CD4-positive, alpha-beta T cell treated with Interleukin-21 for 1 hour (primary cell): Measurements from ENCODE around the gene LMO4.

Source experiments
- DNase-seq: peaks from one replicate; pipeline ENCODE4 v3.0.0-alpha.2; 2020

The LMO4 gene, protein sequence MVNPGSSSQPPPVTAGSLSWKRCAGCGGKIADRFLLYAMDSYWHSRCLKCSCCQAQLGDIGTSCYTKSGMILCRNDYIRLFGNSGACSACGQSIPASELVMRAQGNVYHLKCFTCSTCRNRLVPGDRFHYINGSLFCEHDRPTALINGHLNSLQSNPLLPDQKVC

DNA sequence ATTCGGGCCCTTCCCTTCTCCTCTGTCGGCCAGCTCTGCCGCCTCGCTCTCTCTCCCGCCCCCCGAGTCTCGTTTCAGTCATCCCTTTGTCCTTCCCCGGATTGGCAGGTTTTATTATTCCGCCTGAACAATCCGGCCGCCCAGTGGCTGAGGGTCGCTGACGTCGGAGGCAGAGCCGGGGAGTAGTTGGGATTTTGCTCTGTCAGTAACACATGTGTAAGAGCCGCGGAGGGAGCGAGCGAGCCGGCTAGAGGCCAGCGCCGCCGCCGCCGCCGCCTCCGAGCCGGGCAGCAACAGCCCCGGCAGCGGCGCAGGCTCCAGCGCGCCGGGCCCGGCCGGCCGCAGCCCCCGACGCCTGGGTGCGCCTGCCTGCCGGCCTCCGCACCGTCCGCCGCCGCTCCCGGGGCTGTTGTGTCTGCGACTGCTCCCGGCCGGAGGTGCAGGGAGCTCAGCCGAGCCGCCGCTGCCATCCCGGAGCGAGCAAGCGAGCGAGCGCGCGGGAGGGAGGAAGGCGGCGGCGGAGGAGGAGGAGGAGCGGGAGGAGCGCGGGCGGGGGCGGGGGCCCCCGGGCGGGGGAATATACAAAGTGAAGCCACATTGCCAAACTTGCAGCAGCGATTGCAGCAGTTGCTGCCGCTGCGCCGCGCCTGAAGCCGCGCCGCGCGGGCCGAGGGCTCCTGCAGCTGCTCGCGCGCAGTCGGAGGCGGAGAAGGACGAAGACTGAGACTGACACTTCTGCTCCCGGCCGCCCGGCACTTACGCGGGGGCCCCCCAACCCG is at the start of gene LMO4:
Gene LMO4 (plus strand): TSS at position 609 of the 779 bp plus-strand sequence. CDS start 3,136 bp downstream, outside the sequence.
- peak; percentile 91 for DNase-seq

DNA sequence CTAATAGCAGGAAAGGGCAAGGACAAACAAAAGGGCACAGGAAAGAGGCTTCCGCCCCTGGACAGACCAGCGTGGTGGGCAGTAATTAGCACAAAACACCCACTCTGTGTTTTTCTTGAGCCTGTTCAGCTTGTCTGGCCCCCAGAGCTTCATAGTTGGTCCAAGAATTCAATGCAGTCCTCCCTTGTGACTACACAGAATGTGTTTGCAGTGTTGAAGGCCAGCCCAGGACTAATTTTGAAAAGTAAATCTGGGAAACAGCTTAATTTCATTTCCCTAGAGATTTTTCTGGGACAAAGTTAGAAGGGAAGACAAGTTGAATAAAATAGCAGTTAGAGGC is 49.2 kb upstream of the LMO4 start:
- no peak for DNase-seq

DNA sequence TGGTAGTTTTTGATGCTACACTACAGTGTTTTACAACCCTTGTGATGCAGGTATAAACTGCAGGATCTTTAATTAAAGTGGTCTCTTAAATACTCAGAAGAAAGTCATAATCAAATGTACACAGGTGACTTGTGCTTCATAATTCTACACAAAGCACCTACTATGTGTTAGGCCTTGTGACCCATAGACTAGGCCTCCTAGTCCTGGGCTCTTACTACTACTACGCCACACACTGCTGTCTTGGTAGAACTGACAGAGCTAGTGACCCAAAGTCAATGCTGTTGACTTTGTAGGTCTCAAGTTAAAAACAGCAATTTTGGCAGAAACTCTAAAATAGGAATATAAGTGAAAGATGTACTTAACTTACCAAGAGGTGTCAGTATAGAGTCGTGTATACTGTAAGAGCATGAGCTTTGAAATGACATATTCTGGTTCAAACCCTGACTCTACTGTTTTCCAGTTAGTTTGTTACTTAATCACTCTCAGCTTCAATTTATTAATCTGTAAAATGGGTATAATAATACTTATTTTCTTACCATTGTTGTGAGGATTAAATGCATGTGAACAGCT is 48.6 kb upstream of the LMO4 start:
- no peak for DNase-seq

DNA sequence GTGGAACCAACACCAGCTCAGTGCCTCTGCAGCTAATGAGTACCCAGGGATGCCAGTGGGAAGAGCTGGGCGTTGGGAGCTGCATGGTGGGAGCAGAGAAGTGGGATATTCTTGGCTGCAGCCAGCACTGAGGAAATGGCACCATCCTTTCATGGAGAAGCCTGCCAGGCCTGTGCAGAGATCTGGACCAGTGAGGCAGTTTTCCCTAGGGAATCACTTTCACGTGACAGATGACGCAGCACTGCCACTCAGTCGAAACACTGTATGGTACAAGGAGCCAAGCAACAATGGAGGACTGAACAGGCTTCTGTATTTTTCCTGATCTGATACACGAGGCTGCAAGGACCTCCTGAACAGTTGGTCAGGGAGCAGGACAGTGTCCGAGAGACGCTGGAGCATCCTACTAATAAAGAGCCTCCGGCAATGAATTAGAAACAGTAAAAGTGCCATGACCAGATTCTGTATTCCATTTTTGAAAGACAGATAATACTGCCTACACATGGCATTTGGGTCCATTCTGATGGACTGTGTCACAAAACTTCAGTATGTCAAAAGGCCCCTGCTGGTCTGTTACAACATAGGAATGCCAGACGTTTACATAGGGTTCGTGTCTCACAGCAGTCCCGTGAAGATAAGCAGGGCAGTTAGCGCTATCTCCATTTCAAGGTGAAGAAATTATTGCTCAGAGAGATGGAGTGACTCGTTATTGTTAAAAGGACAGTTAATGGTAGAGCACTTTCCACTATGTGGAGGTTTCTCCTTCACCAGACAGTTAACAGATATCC is 44.0 kb upstream of the LMO4 start:
- DNase-seq: no peak

DNA sequence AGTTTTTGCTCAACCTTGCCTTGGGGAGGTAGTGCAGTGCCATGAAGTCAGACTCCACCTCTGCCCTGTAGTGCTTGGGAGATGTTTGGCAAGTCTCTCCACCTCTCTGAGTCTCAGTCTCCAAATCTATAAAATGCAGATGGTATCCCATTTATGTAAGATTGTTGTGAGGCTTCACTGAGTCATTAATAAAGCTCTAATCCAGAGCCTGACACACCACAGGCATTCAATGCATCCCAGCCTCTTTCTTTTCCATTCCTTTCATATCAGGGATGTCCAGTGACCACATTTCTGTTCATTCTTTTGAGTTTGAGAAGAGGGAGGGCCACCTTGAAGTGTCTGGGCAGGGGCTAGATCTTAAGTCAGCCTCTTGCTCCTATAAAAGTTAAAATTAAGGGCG is 37.6 kb upstream of the LMO4 start:
- no peak for DNase-seq

DNA sequence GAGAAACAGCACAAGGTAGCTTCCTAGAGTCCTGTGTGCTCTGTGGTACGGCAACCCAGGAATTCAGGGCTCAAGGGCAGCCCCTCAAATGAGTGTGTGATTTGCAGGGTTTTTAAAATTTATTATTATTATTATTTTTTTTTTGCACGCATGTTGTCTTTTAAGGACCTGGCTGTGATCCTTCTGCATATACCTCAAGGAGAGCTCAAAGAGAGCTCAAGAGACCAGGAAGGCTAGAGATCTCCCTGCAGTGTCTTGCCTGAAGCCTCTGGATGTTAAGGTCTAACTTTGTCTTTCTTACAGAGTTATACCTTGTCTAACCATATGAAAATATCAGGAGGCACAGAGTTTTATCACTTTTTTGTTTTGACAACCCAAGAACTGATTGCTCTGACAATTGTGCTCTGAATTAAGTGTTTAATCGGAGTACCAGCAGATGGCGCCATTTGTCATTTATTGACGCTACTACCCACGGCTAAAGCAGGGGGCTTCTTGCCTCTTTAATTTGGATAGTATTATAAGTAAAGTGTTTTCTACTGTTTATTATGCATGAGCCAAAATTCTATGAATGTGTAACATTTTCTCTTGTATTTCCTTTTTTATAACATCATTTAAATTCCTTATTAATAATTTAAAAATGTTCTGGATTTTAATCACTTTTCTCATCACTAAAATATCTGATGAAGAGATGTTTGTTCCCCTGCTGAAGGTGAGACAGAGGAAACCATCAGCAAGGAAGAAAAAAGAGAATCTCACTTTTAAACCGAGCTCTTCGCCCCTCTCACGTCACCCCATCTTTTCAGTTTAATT is 35.8 kb upstream of the LMO4 start:
- DNase-seq: peak; percentile 60

DNA sequence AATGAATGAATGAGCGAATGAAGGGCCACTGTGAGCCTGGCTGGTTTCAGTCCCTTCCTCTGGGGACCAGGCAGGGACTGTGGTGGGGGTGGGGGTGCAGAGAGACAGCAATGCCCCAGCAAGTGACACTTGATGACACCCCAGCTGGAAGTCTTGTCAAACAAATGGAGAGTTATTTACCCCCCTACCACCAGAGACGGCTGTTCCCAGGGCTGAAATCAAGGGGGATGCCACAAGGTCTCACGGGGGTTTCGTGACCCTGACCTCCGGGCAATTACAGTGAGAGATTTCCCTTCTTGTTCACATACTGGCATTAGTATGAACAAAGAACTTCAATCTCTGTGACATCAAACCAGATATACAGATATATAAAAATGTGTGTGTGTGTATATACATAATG is 34.0 kb upstream of the LMO4 start:
- no peak for DNase-seq

DNA sequence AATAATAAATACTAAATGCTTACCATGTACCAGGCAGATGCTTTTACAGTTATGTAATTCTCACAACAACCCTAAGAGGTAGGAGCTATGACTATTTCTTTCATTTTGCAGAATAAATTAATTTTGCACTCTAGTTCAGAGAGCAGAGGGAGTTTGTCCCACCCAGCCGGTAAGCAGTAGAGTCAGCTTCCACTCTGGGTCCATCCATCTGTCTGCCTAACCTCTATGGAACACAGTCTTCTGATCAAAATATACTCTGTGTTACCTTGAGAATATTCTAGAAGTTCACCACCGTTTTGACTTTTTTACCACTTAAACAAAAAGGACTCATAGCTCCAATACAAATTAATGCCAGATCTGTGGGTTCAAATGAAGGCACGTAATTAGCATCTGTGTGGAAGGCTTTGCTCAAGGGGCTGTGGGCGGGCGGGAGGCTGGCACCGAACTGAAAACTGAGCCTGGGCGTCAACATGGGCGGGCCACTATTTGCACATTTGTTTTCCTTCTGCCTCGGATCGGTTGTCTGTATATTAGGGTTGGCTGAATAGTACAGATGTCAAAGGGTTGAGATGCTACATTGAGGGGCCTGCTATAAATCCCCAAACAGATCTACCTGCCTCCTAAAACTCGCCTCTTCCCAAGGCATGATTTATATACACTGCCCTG is 33.1 kb upstream of the LMO4 start:
- DNase-seq: no peak

DNA sequence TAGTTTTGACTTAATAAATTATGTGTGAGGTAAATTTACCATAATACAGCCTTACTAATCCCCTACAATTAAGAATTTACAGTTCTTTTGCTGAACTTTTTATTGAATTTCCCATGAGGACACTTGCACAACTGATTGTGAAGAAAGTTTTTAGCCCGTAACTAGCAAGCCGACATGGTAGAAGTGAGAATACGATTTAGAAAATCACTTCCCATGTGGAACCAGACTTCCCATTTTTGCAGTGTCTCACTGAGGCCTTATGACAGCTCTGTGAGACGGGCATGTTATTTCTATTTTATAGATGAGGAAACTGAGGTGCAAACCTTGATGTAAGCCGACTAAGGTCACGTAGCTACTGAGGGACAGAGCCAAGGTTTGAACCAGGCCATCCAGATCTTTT is 32.5 kb upstream of the LMO4 start:
- DNase-seq: no peak

DNA sequence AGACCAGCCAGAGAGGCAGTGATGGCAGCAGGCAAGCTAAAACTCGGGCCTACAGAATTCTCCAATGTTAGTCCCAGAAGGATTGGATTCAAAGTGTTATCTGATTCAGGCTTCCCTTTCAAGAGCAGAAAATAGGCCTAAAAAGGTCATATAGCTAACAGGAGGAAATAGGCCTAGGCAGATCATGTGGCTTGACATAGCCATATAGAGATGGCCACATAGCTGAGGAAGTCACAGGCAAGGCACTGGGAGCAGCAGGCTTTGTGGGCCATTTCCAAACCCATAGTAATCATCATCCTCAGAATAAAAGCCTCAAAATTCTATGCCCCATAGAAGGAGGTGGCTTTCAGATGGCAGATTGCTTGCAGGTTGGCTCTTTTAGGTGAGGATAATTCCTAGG is 29.0 kb upstream of the LMO4 start:
- DNase-seq: no peak

DNA sequence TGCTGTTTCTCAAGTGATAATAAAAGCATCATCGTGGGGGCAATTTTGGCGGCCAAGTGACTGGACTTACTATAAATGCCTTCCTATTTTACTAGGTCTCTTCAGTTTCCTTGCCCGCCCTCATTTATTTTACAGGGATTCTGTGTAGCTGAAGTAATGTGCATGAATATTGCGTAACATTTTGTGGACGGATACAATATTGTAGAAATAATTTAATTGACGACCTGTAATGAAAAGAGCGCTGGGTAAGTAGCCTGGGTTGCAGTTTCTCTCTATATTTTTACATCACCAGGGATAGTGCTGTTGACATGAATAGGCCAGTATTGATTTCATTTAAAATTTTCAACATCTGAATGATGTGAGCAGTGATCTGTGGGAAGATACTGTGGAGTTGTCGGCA is 28.1 kb upstream of the LMO4 start:
- DNase-seq: no peak

DNA sequence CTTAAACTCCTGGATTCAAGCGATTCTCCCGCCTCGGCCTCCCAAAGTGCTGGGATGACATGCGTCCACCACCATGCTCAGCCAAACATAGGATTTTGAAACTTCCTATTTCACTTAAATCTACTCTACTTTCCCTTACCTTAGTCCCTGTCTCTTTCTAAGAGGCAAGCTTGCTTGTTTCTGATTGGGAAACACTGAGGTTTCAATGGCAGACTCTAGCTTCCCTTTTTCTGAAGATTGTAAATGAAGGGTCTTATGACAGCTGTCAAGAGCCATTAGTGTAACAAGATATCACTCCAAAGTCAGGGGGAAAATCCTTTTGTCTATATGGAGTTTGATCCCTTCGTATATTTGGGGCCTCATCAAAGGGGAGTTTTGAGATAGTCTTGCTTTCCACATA is 23.5 kb upstream of the LMO4 start:
- DNase-seq: no peak

DNA sequence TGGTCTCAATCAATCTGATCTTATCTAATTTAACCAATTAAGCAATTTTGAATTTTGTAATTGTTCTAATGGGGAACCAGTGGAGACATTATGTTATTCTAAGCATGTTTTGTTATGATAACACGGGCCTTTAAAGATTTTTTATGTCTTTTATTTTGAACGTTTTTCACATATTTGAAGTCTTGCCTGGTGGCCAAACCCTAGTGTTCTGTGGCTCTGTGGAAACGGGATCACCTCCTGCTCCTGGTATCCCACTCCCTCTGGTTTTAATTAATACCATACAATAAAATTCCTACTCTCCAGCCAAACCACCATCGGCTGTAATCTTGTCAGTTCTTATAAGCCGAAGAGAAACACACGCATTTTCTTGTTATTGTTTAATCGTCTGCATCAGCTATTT is 22.9 kb upstream of the LMO4 start:
- DNase-seq: no peak

DNA sequence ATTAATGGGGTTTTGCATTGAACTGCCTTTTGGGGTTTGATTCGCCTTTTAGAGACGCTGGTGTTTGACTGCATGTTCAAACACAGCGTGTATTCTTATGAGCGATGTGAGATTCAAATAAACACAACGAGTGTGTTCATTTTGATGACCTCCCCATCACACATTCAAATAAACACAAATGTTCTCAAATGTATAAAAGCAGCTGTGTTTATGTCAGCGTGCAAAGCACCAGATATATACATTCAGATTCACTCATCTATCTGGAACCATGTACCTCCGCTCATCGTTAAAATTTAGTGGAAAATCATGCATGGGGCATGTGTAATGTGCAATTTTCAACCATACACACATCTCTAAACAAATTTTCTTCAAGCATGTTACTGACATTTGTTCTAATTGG is 21.4 kb upstream of the LMO4 start:
- no peak for DNase-seq

DNA sequence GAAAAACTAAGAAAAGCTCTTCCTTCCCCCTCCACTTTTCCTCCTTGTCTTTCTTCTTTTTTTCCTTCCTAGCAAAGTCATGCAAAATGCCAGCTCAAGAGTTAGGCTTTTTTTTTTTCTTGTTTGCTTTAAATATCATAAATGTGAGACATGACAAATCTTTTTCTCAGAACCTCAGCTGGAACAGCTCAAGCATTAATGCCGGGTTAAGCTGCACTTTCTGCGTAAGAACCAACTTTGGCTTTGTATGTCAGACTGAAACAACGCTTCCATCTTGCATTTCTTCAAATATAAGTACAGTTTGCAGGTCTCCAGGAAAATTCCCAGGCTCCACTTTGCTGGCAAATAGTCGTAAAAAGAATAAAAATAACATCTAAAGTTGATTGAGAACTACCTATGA is 20.7 kb upstream of the LMO4 start:
- no peak for DNase-seq

DNA sequence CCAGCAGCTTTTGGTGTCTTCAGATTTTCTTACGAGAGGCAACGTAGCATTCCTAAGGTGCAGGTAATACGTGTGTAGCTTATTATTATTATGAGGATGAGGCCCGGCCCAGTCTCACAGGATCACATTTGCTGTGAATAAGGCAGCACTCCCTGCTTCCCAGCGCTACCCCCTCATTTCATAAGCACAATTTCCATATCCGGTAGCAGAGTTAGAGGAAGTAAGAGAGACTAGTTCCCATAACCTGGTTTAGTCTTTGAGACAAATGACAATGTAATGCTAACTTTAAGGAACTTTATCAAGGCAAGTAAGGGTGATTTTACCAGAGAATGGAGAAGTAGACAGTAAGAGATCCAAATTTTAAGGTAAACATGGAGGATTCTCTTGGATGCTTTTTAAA is 14.6 kb upstream of the LMO4 start:
- DNase-seq: no peak

DNA sequence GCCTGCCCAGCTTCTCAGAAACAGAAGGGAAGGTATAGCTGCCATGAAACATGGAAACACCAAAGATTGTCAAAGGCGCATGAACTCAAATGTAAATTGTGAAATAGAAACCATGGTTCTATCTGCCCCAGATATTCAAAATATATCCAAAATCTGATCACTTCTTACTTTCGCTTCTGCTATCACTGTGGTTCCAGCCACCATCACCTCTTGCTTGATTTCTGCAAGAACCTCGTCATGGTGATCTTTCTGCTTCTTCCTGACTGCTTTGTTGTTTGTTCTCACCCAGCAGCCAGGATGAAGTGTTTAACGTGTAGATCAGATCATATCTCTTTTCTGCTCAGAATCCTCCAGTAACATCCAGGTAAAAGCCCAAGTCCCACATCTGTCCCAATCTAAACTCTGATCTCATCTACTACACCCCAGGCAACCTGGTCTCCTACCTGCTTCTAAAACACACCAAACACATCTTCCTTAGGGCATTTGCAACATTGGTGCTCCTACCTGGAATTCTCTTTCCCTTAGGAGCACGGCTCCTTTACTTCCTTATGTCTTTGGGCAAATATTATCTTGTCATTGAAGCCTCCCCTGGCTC is 10.5 kb upstream of the LMO4 start:
- DNase-seq: no peak

DNA sequence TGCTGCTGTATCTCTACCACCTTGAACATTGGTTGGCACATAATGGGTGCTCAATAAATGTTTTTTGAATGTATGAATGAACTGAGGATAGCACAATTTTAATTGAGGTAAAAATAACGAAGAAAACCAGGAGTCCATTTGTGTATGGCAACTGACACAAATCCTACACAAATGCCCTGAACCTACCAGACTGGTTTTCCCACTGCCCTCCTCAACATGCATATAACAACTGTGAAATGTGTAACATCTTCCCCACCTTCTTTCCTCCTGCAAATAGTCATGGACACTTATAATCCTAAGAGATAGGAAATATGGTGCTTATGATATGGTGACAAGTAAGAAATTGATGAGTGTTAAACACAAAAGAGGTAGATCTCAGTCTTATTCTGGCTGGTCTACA is 9.9 kb upstream of the LMO4 start:
- DNase-seq: no peak

DNA sequence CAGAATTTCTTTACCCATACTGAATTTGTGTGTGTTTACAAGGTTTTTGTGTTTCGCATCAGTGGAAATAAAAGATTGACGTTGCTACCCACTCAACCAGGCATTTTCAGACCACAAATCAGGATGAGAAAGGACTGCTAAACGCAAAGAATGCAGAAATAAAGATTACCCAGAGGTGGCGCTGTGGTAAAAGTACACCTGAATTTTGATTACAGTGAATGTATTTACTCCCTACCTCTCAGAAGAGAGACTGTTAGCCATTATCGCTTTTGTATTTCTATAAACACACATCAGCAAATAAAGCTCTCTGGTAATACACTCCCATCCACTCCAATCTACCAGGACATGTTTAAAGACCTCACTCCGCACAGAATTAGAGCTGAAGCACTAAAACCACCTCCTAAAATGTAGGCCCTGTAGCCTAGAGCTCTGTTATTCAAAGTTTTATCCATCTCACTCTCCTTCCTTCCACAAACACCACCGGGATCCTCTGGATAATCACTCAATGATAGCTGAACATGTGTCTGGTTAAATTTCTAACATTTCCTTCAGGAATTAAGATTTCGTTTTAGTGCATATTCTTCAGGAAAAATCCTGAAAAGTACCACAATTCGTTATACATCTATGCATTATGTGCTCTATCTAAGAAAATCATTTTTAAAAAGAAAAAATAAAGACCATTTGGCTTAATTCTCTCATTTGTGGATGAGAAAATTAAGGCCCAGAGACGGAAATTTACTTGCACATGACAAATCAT is 2.5 kb upstream of the LMO4 start:
- peak; percentile 76 for DNase-seq

DNA sequence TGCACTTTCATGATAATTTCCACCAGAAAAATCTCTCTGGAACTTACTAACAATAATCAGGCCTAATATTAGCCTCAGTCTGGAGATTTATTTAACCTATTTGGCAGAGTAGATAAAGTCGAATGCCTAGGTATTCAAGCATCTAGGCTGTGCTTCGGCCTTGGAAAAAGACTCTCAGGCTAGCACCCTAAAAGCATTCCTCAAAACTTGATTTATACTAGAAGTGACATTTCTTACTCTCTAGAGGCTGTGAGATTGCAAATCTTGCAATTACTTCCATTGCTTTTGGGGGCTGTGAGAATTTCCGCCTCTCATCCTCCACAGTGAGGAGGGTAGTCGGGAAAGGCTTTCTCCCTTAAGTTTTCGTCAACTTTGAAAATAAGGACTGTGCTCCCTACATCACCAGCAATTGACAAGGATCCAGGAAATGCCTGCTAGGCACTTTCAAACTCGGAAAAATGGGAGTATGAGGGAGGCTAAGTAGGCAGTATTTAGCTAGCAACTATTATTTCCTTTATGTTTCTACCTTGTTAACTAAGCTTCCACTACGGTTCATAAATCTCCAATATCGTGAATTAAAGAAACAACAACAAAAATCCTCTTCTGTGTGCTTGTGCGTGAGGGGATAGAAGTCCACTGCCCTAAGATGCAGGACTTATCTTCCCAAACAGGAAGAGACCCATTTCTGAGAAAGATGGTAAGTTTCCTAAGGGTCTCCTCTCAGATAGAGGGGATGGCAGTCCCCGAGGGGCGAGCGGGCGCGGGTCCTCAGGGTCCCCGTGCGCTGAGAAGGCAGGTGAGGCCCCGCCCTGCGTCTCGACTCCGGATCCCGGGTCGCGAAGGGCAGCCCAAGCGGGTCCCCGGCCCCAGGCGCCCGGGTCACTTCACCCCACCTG is 1.1 kb upstream of the LMO4 start:
- no peak for DNase-seq
